ENCODE measurements around the gene ALOX12.

DNA sequence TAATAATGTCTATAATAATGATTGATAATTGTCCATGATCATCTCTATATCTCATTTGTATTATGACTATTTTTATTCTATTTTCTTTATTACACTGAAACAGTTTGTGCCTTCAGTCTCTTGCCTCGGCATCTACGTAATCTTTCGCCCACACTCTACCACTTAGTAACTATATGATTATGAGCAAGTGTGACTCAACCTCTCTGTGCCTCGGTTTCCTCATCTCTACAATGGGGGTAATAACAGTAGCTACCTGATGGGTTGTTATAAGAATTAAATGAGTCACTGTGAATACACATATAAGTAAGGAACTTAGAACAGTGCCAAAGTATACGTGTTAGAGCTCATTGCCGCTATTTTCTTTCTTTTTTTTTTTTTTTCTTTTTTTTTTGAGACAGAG is 51.7 kb downstream of the ALOX12 start:
- TF ChIP-seq POLR2A (IDR thresholded peaks at IDR 0.05; ENCODE audit: low read depth, low read length) (no peak), POLR2AphosphoS5 (IDR thresholded peaks at IDR 0.05; ENCODE audit: low read depth, low read length) (no peak), TAF1 (IDR thresholded peaks at IDR 0.05; ENCODE audit: low read depth, low read length) (no peak), SPI1 (IDR thresholded peaks at IDR 0.05; ENCODE audit: low read depth, low read length) (no peak), POU2F2 (IDR thresholded peaks at IDR 0.05; ENCODE audit: low read depth, low read length) (no peak), PAX5 (IDR thresholded peaks at IDR 0.05; ENCODE audit: insufficient read depth, low read length, severe bottlenecking) (no peak)
